HCT116 (cell line): Measurements from ENCODE around the gene FNDC3B.

Experiments
- CTCF ChIP-seq, 3 experiments: fragments of 200-600 bp in 1 of 3; sonication (generic) in 1 of 3; IDR thresholded peaks in 2 of 3; conservative IDR thresholded peaks in 1 of 3; 2 replicates each; pipeline ENCODE4 v1.5.1; 2012 to 2017; ENCODE audit warnings: low read depth in 2 of 3, low read length in 2 of 3, antibody characterized with exemption in 1 of 3, borderline replicate concordance in 1 of 3, control low read depth in 1 of 3, mild to moderate bottlenecking in 1 of 3, mixed read lengths in 1 of 3, mixed run types in 1 of 3, moderate library complexity in 1 of 3; ENCODE audit not compliant: insufficient read depth in 1 of 3
- EZH2 ChIP-seq: fragments of 200-600 bp; sonication (generic); IDR thresholded peaks from 2 replicates; pipeline ENCODE4 v1.6.1; 2017; ENCODE audit warnings: antibody characterized with exemption, mixed run types
- EZH2phosphoT487 ChIP-seq: fragments of 200-600 bp; IDR thresholded peaks from 2 replicates; pipeline ENCODE4 v1.6.1; 2018; ENCODE audit warnings: antibody characterized with exemption, borderline replicate concordance
- FOSL1 ChIP-seq: IDR thresholded peaks from 2 replicates; pipeline ENCODE4 v1.6.1; 2012; ENCODE audit warnings: low read depth
- POLR2A ChIP-seq: IDR thresholded peaks from 2 replicates; pipeline ENCODE4 v1.7.0; 2011; ENCODE audit warnings: borderline replicate concordance; ENCODE audit not compliant: insufficient read depth, insufficient read length; ENCODE audit errors: extremely low read depth
- POLR2AphosphoS5 ChIP-seq: IDR thresholded peaks from 2 replicates; pipeline ENCODE4 v1.6.1; 2011; ENCODE audit warnings: mild to moderate bottlenecking, low read depth, low read length, moderate library complexity
- RAD21 ChIP-seq: IDR thresholded peaks from 2 replicates; pipeline ENCODE4 v1.6.1; 2012; ENCODE audit warnings: low read depth, mild to moderate bottlenecking
- REST ChIP-seq: IDR thresholded peaks from 2 replicates; pipeline ENCODE4 v1.6.1; 2012; ENCODE audit warnings: low read depth
- SP1 ChIP-seq: IDR thresholded peaks from 2 replicates; pipeline ENCODE4 v1.6.1; 2012; ENCODE audit warnings: low read depth
- TCF7L2 ChIP-seq: IDR thresholded peaks from 2 replicates; pipeline ENCODE4 v1.7.0; 2011; ENCODE audit warnings: borderline replicate concordance, inconsistent platforms; ENCODE audit not compliant: insufficient read depth, insufficient read length; ENCODE audit errors: extremely low read depth
- YY1 ChIP-seq: IDR thresholded peaks from 2 replicates; pipeline ENCODE4 v1.6.1; 2011; ENCODE audit warnings: low read length, low read depth, moderate library complexity, mild to moderate bottlenecking; ENCODE audit not compliant: insufficient replicate concordance; ENCODE audit errors: extremely low read depth
- ZFX ChIP-seq: fragments of 450-650 bp; IDR thresholded peaks from 2 replicates; pipeline ENCODE4 v1.6.1; 2017

GRCh38 chr3:172115059-172115458 is 75.7 kb downstream of the FNDC3B start:
- TF ChIP-seq CTCF (IDR thresholded peaks at IDR 0.05 in 2 of 3, conservative IDR thresholded peaks at IDR 0.05 in 1 of 3; ENCODE audit: borderline replicate concordance in 1 of 3, insufficient read depth in 1 of 3, low read depth in 2 of 3, low read length in 2 of 3) (no peak), TCF7L2 (no peak), FOSL1 (no peak), POLR2AphosphoS5 (no peak), POLR2A (no peak), ZFX (no peak), REST (no peak), EZH2phosphoT487 (no peak), YY1 (no peak), EZH2 (no peak), RAD21 (no peak), SP1 (no peak)
